Measurements from ENCODE around the gene SGK1. TPM values are rescaled to one million over a fixed set of nuclear protein-coding genes. Genes with fewer than 3 reads are reported as not detected.

Gene SGK1
- total RNA-seq, 2 donors from 2014 or later = 151 to 155 TPM

- Histone ChIP-seq H3K9me3 (no peaks in the 10 kb centered on the region), H3K36me3 (peaks cover 51% of the 10 kb centered on the region), H3K4me1 (peaks cover 0 to 16% of the 10 kb centered on the region in 2 donors), H3K27me3 (no peaks in the 10 kb centered on the region), H3K4me3 (no peak overlapping the region), H3K27ac (no peak overlapping the region)
- no peak for DNase-seq (ENCODE audit: low spot score)
- TF ChIP-seq CTCF (IDR thresholded peaks at IDR 0.05) = no peak
Measured at GRCh38 chr6:134168590-134169208, 149.2 kb downstream of the SGK1 start.

GRCh38 chr6:134166511-134167261 is 151.2 kb downstream of the SGK1 start:
- Histone ChIP-seq H3K27ac (no peak overlapping the region), H3K27me3 (no peaks in the 10 kb centered on the region), H3K4me1 (peaks cover 0 to 2% of the 10 kb centered on the region in 2 donors), H3K9me3 (no peaks in the 10 kb centered on the region), H3K4me3 (no peak overlapping the region), H3K36me3 (peaks cover 32% of the 10 kb centered on the region)
- no peak for TF ChIP-seq CTCF (IDR thresholded peaks at IDR 0.05)
- DNase-seq (ENCODE audit: low spot score) = no peak

GRCh38 chr6:134165561-134166201 is 152.2 kb downstream of the SGK1 start:
- DNase-seq (ENCODE audit: low spot score) = no peak
- H3K4me3 ChIP-seq = no peak overlapping the region
- peaks cover 22% of the 10 kb centered on the region for H3K36me3 ChIP-seq
- no peak for TF ChIP-seq CTCF (IDR thresholded peaks at IDR 0.05)
- H3K4me1 ChIP-seq = no peaks in the 10 kb centered on the region
- H3K27ac ChIP-seq = no peak overlapping the region
- no peaks in the 10 kb centered on the region for H3K27me3 ChIP-seq
- H3K9me3 ChIP-seq = no peaks in the 10 kb centered on the region

GRCh38 chr6:134164300-134164699 is 153.6 kb downstream of the SGK1 start:
- H3K27ac ChIP-seq = no peak overlapping the region
- no peak for TF ChIP-seq CTCF (IDR thresholded peaks at IDR 0.05)
- no peaks in the 10 kb centered on the region for H3K27me3 ChIP-seq
- no peaks in the 10 kb centered on the region for H3K4me1 ChIP-seq
- no peak for DNase-seq (ENCODE audit: low spot score)
- no peaks in the 10 kb centered on the region for H3K9me3 ChIP-seq
- no peak overlapping the region for H3K4me3 ChIP-seq
- H3K36me3 ChIP-seq = peaks cover 9% of the 10 kb centered on the region

- DNase-seq (ENCODE audit: low spot score) = no peak
- no peaks in the 10 kb centered on the region for H3K4me1 ChIP-seq
- H3K36me3 ChIP-seq = peaks cover 2% of the 10 kb centered on the region
- no peaks in the 10 kb centered on the region for H3K9me3 ChIP-seq
- TF ChIP-seq CTCF (IDR thresholded peaks at IDR 0.05) = no peak
- H3K27me3 ChIP-seq = no peaks in the 10 kb centered on the region
- H3K4me3 ChIP-seq = no peak overlapping the region
- no peak overlapping the region for H3K27ac ChIP-seq
Measured at GRCh38 chr6:134162932-134163331, 155.0 kb downstream of the SGK1 start.

Measured in right atrium auricular region (tissue), 2 donors.